CD4-positive, alpha-beta T cell treated with Interleukin-6 for 4 hours (primary cell): ENCODE data around the gene KDM5C.
"Not testable (repeated sequence)": the region's sequence is repeated elsewhere in the genome, so short reads cannot be mapped to it uniquely, and the experiment has no call there.

Experiments used
- DNase-seq: peaks from one replicate; pipeline ENCODE4 v3.0.0-alpha.2; 2020; ENCODE audit warnings: mixed read lengths

The KDM5C gene

GRCh38 chrX:53186351-53186750, 38.7 kb downstream of the KDM5C start:
- no peak for DNase-seq

DNA sequence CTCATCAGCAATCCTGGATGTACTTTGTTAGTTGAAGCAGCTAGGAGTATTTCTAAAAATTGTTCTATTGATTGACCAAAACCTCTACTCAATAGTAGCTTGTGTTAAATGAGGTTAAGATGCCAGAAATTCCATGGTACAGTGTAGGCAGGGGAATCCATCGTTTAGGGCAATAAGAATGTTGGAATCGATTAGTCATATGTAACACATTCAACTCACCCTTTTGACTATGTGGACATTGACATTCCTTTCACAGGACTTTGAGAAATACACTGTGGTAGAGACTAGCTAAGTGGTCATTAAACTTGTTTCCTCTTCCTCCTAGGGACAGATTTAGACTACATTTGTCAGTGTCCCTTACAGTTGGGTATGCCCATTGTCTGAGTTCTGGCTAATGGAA, 40.2 kb downstream of the KDM5C start:
- no peak for DNase-seq

- DNase-seq = no peak
Observed at GRCh38 chrX:53171356-53171755, 53.7 kb downstream of the KDM5C start.

- no peak for DNase-seq
Observed at GRCh38 chrX:53166103-53166502, 58.9 kb downstream of the KDM5C start.

DNA sequence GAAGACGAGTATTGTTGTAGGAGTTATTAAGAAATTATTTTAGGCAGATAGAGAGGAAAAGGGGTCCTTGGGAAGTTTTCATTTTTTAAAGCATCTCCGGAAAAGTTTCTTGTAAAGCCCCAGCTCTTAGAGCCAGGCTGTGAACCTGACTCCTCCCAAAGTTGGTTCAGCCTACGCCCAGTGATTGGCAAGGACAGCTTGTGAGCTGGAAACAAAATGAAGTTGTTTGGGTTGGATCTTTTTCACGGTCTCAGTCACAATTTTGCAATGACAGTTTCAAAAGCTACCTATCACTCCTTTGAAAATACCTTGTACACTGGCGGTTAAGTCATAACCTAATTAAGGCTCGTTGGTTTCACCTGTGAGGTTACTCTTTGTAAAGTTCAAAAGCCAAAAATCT, 60.4 kb downstream of the KDM5C start:
- DNase-seq = not testable (repeated sequence)

DNA sequence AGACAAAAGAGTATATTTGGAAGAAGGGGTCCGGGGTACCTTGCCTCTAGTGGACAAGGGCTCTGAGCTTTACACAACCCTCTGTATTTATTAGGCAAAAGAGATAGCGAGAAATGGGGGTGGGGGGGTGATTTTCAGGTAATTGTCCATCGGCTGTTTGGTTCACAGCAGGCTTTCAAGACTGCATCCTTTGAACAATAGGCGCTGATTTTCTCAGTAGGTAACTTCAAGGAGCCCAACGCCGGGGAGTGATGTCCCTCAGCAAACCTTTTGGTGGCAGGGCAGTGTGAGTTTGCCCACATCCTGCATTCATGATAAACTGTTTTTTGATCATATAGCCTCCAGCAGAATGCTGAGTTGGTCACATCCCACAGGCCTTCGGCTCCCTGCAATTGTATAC, 61.6 kb downstream of the KDM5C start:
- no peak for DNase-seq

DNA sequence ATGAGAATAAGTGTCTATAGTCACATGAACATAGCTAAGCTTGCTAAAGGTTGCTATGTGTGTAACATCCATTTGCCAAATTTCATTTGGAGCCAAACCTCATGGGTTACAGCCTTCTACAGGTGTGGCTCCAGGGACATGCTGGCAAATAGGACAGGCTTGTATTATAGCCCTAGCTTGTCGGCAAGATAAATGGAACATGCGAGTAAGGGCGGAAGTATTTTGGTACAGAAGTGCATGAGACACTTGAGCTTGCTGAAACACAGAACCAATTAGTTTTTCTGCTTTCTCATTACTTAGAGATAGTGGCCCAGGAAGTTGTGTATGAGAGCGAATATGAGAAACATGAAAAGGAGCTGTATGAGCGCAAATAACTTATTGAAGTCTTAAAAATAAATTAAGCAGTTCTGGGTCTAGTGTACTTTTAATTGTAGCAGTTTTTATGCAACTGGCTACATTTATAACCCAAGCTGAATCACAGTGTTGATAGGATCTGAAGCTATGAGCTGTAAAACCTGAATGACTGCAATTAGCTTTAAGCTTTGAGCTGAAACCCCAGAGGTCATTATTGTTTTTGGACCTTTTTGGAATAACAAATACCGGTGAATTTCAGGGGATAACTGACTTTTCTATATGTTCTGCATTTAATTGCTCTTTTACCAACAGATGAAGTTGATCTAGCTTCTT, 64.6 kb downstream of the KDM5C start:
- DNase-seq = no peak

DNA sequence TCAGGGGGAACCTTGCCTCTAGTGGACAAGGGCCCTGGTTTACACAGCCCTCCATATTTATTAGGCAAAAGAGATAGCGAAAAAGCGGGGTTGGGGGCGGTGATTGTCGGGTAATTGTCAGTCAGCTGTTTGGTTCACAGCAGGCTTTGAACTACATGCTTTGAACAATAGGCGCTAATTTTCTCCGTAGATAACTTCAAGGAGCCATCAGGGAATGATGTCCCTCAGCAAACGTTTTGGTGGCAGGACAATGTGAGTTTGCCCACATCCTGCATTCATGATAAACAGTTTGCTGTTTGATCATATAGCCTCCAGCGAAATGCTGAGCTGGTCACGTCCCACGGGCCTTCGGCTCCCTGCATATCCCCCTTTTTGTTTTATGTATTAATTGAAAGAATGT, 65.8 kb downstream of the KDM5C start:
- no peak for DNase-seq

DNA sequence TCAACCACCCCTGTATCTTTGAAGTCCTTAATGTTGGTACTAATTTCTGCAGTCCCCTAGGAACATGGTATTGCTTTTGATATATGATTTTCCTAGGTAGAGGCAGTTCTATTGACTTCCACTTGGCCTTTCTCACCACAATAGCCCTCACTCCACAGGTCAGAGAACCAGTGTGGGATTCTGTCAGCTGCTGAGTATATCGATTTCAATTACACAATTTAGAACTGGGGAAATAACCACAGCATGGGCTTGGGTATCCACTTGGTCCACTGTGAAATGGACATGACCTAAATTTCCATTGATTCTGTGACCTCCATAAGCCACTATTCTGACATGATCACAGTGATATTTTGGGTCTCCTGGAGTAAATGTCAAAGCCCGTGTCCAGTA, 68.8 kb downstream of the KDM5C start:
- no peak for DNase-seq

DNA sequence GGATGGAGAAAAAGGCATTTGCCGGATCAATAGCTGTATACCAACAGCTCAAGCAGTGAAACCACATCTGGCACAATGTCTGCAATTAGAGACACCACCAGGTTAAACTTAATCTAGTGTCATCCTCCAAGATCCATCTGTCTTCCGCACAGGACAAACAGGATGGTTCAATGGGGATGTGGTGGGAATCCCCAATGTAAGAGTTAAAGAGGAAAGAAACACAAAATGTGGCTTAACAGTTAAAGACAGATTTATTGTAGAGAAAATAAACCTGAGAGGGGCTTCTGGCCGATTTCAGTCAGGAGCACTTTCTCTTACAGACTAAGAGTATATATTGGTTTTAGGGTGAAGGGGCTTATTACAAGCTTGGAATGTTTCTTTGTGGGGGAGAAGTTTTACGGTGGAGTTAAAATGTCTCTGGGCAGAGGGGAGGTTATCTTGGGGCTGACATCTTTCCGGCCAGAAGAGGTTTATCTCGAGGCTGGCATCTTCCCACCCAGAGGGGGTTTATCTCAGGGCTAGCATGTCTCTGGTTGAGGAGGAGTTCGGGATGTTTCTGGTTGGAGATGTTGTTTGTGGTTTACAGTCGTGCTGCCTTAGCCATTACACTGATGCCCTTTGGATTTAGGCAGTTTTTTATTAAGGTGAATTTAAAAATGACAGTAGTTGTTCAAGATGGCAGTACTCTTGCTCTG, 69.3 kb downstream of the KDM5C start:
- DNase-seq = no peak

DNA sequence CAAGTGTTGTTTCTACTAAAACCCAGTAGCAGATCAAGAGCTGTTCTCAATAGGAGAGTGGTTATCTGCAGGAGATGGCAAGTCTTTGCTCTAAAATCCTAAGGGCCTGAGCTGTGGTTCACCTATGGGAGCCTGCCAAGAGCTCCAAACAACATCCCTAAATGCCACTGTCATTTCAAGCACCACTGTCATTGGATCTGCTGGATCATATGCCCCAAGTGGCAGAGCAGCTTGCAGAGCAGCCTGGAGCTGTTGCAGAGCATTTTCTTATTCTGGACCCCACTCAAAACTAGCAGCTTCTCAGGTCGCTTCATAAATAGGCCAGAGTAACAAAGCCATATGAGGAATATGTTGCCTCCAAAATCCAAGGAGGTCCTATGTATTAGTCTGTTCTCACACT, 71.4 kb downstream of the KDM5C start:
- no peak for DNase-seq
